WTC11 (cell line): ENCODE results near the gene PCDH9.

Experiments used
- CBFB ChIP-seq: sonication (generic); formaldehyde crosslinking; IDR thresholded peaks from 2 replicates; pipeline ENCODE4 v1.8.1; 2022; ENCODE audit warnings: mild to moderate bottlenecking, low read depth, missing genetic modification reagents
- GRHL2 ChIP-seq: fragments of 250-450 bp; sonication (Bioruptor Pico); IDR thresholded peaks from 2 replicates; pipeline ENCODE4 v1.8.0; 2022; ENCODE audit warnings: mild to moderate bottlenecking, moderate library complexity; ENCODE audit not compliant: insufficient replicate concordance, severe bottlenecking
- HMGXB4 ChIP-seq: sonication (generic); formaldehyde crosslinking; IDR thresholded peaks from 2 replicates; pipeline ENCODE4 v1.8.1; 2023; ENCODE audit warnings: mild to moderate bottlenecking, moderate library complexity, missing genetic modification reagents
- JUN ChIP-seq: sonication (generic); formaldehyde crosslinking; IDR thresholded peaks from 2 replicates; pipeline ENCODE4 v1.8.0; 2023; ENCODE audit warnings: mild to moderate bottlenecking, missing genetic modification reagents
- KAT7 ChIP-seq: sonication (generic); formaldehyde crosslinking; IDR thresholded peaks from 2 replicates; pipeline ENCODE4 v1.8.1; 2023; ENCODE audit warnings: missing genetic modification reagents, mild to moderate bottlenecking, borderline replicate concordance
- NFYB ChIP-seq: sonication (generic); formaldehyde crosslinking; conservative IDR thresholded peaks from 2 replicates; pipeline ENCODE4 v1.8.0; 2022; ENCODE audit warnings: low read depth, missing genetic modification reagents
- RELA ChIP-seq: sonication (generic); formaldehyde crosslinking; IDR thresholded peaks from 2 replicates; pipeline ENCODE4 v1.8.1; 2022; ENCODE audit warnings: missing genetic modification reagents, mild to moderate bottlenecking, borderline replicate concordance
- SMAD3 ChIP-seq: sonication (generic); formaldehyde crosslinking; IDR thresholded peaks from 2 replicates; pipeline ENCODE4 v1.8.0; 2022; ENCODE audit warnings: missing genetic modification reagents, mild to moderate bottlenecking, borderline replicate concordance
- TEAD4 ChIP-seq: sonication (generic); formaldehyde crosslinking; IDR thresholded peaks from 2 replicates; pipeline ENCODE4 v1.8.0; 2022; ENCODE audit warnings: mild to moderate bottlenecking, missing genetic modification reagents
- ZNF138 ChIP-seq: sonication (generic); formaldehyde crosslinking; conservative IDR thresholded peaks from 2 replicates; pipeline ENCODE4 v1.8.1; 2022; ENCODE audit warnings: mild to moderate bottlenecking, moderate library complexity, missing genetic modification reagents
- TF ChIP-seq, protein P1 (sequence below): fragments of 200-600 bp; IDR thresholded peaks from 2 replicates; pipeline ENCODE4 v1.8.0; 2022; ENCODE audit warnings: antibody characterized with exemption
- TF ChIP-seq, protein P2 (sequence below): sonication (generic); formaldehyde crosslinking; IDR thresholded peaks from 2 replicates; pipeline ENCODE4 v1.8.1; 2023; ENCODE audit warnings: mild to moderate bottlenecking, missing genetic modification reagents, borderline replicate concordance

GRCh38 chr13:67229481-67230403 lies at the start of gene PCDH9:
- TF ChIP-seq, protein P1, sequence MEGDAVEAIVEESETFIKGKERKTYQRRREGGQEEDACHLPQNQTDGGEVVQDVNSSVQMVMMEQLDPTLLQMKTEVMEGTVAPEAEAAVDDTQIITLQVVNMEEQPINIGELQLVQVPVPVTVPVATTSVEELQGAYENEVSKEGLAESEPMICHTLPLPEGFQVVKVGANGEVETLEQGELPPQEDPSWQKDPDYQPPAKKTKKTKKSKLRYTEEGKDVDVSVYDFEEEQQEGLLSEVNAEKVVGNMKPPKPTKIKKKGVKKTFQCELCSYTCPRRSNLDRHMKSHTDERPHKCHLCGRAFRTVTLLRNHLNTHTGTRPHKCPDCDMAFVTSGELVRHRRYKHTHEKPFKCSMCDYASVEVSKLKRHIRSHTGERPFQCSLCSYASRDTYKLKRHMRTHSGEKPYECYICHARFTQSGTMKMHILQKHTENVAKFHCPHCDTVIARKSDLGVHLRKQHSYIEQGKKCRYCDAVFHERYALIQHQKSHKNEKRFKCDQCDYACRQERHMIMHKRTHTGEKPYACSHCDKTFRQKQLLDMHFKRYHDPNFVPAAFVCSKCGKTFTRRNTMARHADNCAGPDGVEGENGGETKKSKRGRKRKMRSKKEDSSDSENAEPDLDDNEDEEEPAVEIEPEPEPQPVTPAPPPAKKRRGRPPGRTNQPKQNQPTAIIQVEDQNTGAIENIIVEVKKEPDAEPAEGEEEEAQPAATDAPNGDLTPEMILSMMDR: no peak
- TF ChIP-seq, protein P2, sequence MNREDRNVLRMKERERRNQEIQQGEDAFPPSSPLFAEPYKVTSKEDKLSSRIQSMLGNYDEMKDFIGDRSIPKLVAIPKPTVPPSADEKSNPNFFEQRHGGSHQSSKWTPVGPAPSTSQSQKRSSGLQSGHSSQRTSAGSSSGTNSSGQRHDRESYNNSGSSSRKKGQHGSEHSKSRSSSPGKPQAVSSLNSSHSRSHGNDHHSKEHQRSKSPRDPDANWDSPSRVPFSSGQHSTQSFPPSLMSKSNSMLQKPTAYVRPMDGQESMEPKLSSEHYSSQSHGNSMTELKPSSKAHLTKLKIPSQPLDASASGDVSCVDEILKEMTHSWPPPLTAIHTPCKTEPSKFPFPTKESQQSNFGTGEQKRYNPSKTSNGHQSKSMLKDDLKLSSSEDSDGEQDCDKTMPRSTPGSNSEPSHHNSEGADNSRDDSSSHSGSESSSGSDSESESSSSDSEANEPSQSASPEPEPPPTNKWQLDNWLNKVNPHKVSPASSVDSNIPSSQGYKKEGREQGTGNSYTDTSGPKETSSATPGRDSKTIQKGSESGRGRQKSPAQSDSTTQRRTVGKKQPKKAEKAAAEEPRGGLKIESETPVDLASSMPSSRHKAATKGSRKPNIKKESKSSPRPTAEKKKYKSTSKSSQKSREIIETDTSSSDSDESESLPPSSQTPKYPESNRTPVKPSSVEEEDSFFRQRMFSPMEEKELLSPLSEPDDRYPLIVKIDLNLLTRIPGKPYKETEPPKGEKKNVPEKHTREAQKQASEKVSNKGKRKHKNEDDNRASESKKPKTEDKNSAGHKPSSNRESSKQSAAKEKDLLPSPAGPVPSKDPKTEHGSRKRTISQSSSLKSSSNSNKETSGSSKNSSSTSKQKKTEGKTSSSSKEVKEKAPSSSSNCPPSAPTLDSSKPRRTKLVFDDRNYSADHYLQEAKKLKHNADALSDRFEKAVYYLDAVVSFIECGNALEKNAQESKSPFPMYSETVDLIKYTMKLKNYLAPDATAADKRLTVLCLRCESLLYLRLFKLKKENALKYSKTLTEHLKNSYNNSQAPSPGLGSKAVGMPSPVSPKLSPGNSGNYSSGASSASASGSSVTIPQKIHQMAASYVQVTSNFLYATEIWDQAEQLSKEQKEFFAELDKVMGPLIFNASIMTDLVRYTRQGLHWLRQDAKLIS (CRISPR knock-in tag): 0 out of 2 replicates have a peak, but pooled peaks have one; percentile 23
- TF ChIP-seq GRHL2 (CRISPR knock-in tag) (no peak), ZNF138 (CRISPR knock-in tag) (no peak), JUN (no peak), RELA (CRISPR knock-in tag) (no peak), HMGXB4 (no peak), TEAD4 (no peak), NFYB (CRISPR knock-in tag) (no peak), KAT7 (CRISPR knock-in tag) (no peak), CBFB (no peak), SMAD3 (CRISPR knock-in tag) (no peak)
